HK-2 (cell line): Measurements from ENCODE around the gene L2HGDH.

Experiments used
- DNase-seq: peaks from one replicate; pipeline ENCODE4 v3.0.0-alpha.2; 2018; ENCODE audit not compliant: unreplicated experiment

The L2HGDH gene

GRCh38 chr14:50288146-50288545 is 23.9 kb downstream of the L2HGDH start:
- no peak for DNase-seq

DNA sequence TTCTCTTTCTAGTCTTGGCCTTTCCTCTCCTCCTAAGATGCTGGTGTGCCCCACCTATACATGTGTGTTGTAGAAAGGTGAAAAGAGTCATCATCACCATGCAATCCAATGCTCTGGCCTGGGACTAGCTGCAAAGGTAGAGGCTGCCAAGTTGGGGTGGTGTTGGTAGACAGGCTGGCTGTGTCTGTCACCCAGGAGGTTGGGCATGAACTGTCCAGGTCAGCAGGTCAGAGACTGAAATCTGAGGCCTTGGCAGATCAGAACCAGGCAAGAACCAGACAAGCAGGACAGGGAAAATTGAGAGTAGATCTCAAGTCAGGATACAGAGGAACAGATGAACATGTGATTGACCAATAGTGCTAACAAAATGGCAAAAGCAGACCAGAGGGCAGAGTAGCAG is 26.2 kb downstream of the L2HGDH start:
- no peak for DNase-seq

DNA sequence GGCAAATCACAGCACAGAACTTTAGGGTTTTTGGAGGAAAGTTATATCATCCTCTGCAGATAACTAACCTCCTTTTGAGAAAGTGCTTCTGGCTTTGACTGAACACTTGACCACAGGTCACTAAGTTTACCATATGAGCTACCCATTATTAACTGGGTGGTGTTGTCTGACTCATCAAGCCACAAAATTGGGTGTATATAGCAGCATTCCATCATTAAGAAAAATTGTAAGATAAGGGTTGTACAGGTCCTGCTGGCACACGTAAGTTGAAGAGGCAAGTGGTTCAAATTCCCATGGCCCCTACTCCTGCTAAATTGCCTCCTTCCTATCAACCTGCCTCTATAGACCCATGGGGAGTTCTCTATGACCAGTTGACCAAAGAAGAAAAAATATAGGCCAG is 39.5 kb downstream of the L2HGDH start:
- no peak for DNase-seq

DNA sequence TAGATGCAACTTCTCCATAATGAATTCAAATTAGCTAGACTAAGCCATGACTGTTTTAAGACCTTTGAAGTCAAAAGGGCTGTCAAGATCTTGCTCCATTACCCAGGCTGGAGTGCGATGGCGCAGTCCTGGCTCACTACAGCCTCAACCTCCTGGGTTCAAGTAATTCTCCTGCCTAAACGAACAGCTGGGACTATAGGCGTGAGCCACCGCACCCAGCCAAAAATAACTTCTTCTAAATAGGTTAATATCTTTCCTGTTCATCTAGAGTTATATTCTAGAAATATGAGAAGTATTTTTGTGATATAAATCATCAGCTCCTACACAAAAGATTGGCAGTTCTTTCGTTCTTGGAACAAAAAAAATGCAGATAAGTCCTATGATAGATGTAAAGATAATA is 41.1 kb downstream of the L2HGDH start:
- no peak for DNase-seq

- DNase-seq, result no peak
These were observed 47.0 kb downstream of the L2HGDH start for GRCh38 chr14:50265029-50265428.

- DNase-seq, result no peak
These were observed 48.7 kb downstream of the L2HGDH start for GRCh38 chr14:50263321-50263720.

DNA sequence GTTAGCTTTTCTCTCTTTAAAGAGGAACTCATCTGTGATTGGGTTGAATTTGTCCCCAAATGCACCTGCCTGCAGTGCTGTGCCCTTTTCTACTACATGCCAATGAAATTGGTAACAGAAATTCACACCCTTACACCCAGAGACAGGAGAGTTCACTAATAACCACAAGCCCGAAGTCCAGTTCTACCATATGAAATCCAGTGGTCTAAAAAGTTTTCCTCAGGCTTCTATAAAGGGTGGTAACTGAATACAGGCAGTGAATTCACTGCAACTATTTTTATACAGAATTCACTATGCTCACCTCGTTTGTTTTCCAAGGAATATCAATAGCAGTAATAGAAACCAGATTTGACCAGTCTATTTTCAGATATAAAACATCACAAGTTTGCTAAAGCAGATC is 49.2 kb downstream of the L2HGDH start:
- DNase-seq, result no peak

GRCh38 chr14:50260511-50260910 is 51.5 kb downstream of the L2HGDH start:
- no peak for DNase-seq

DNA sequence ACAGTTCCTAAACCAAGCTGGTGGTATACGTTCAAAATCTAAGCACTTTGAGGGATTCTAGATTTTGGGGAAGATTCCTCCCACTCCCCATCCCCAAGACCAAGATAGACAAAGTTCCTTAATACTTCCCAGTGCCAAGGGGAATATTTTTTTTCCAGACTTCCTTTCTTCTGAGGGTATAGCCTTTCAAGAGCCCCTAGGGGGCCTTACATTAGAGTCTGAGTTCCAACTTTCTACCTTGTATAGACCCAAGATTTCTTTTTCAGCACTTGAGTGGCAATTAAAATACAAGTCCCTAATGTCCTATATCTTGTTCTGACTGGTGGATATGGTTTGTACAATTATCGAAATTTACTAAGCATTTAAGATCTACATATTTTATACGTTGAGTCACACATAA is 52.0 kb downstream of the L2HGDH start:
- DNase-seq, result no peak

DNA sequence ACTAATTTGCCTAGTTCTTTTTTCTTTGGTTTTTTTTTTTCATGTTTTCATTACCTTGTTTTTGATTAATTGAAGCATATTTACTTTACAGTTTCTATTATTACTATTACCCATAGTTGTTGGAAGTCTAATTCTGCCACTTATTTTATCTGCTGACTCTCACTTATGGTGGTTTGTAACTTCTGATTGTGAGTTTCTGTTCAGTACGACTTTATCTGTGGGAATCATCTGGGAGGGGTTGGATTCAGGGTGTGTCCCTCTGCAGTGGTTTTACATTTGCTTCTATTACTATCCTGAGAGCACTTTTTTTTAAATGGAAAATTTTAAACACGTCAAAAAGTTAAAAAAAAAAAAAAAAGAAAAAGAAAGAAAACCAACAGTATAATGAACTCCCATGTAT is 54.3 kb downstream of the L2HGDH start:
- no peak for DNase-seq

DNA sequence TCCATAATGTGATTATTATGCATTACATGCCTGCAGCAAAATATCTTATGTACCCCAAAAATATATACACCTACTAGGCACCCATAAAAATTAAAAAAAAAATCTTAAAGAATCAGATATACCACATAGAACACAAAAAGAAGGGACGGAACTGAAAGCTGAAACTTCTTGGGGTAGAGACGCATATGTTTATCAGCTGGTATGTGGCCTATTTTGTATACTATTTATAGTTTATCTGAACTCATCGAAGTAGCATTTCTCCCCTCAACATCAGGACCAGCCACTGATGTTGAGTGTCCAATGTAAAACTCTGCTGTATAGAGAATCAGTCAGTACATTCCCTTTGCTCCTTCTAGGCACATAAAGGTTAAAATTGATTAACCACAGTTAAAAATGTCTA is 57.8 kb downstream of the L2HGDH start:
- no peak for DNase-seq

- DNase-seq, result no peak
These were observed 62.8 kb downstream of the L2HGDH start for GRCh38 chr14:50249136-50249775.

GRCh38 chr14:50247245-50247644 is 64.8 kb downstream of the L2HGDH start:
- DNase-seq, result no peak

GRCh38 chr14:50242566-50243310 is 69.3 kb downstream of the L2HGDH start:
- DNase-seq, result no peak

DNA sequence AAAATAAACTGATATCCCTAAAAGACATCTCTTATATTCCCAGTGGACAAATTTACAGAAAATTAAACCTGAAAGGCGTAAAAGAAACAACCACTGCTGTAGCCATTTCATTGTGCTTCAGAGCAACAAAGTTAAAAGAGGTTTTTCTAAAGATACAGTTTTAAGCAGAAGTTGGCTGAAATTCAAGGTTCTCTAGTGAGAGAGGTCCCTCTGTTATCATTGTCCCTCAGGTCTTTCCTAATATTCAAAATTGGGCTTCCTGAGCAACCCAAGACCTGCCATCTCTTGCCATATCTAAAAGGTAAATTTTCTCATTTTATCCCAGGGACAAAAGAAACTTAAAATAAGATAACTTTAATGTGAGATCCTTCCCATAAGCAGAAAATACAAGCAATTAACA is 69.9 kb downstream of the L2HGDH start:
- DNase-seq, result no peak

DNA sequence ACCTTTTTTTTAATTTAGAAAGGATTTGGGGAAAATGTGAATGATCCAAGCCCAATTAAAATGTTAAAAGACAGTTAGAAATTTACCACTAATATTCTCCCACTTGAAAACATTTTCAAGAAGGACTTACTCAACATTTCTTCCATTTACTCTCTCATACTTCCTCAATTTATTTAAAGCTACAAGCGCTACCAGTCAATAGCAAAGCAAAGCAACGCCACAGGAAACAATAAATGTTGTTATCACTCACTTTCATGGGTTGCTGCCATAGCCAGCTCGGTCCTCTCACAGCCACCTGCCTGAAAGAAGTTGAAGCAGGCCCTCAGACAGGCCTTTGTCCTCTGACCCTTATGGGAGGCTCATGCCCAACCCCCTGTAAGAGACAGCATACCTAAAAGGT is 74.6 kb downstream of the L2HGDH start:
- no peak for DNase-seq

DNA sequence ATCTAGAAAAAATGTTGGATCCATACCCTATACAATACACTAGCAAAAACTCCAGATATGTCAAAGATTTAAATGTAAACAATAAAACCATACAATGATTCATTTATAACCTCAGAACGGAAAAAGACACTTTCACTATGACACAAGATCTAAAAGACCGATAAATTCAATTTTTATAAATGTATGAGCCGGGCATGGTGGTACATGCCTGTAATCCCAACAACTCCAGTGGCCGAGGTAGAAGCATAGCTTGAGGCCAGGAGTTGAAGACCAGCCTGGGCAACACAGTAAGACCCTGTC is 78.1 kb downstream of the L2HGDH start:
- DNase-seq, result no peak

DNA sequence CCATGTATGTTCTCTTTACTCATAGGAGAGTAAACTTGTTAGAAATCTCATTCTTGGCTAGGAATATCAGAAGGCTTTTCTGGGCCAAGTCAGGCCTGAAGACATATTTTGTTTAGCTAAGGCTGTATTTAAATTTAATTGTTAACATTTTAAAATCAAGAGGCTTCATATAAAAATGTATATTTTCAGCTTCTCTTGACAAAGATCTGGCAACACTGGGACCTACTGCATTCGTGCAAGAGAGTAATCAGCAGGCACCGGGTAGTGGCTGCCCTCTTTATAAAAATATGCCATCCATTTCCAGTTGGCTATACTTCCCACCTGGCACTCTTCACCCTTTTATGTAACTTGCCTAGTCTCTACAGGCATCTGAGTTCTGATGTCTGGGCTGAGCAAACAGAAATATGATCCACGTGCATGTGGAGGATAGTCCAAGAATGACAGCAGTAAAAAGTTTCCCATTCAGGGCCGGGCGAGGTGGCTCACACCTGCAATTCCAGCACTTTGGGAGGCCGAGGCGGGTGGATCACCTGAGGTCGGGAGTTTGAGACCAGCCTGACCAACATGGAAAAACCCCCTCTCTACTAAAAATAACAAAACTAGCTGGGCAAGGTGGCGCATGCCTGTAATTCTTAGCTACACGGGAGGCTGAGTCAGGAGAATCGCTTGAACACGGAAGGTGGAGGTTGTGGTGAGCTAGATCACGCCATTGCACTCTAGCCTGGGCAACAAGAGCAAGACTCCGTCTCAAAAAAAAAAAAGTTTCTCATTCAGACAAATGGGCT is 78.7 kb downstream of the L2HGDH start:
- no peak for DNase-seq

- DNase-seq, result peak; percentile 10
These were observed 79.8 kb downstream of the L2HGDH start for GRCh38 chr14:50232276-50232642.

DNA sequence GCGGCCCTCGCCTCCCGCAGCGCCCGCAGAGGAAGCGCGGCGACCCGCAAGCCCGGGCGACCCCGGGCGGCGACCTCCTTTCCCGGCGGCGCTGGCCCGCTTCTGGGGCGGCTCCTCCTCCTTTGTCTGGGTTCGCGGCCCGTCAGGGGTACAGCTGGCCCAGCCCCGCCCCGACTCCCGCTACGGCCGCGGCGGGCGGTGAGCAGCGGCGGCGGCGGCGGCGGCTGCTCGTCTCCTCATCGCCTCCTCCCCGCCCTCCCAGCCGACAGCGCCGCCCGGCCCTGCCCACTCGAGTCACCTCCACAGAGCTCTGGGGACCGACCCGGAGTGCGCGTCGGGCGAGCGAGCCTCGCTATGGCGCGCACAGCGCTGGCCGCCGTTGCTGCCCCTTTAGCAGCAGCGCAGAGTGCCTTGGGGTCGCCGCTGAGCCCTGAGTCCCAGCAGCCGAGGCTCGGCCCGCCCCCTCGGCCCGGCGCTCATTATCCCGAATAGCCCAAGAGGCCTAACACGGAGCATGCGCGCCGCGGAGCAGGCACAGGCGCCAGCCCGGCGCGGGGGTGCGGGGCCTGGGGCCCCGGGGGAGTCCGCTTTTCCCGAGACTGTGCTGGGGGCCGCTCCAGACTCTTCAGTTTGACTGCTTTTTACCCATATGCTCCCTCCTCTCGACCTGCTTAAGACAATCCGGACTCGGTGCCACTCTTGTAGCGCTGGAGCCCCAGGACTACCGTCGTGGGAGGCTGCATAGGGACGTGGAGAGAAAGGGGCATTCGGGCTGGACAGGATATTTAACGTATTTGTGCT is 80.4 kb downstream of the L2HGDH start, which contains the start of gene SOS2:
Gene SOS2 (minus strand): TSS at position 104 of the 801 bp plus-strand sequence. CDS start 295 bp downstream, outside the sequence.
- peak; percentile 83 for DNase-seq

GRCh38 chr14:50230701-50231474 is 81.1 kb downstream of the L2HGDH start:
- DNase-seq, result peak; percentile 35

DNA sequence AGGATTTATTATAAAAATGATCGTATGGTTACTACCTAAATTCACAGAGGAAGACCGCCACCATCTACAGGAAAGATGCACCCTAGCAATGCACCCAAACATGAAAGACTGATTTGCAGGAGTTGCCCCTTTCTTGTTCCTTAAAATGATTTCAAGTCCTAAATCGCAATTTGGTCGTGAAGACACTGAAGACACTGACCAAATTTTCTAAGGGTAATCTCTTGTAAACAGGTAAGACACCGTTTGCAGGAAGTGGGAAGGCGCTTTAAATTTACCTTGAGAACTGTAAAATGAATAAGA is 81.7 kb downstream of the L2HGDH start:
- DNase-seq, result no peak
